Smooth muscle cell of the brain vasculature (primary cell): ENCODE data around the gene AQP7.
"Not testable (repeated sequence)": the region's sequence is repeated elsewhere in the genome, so short reads cannot be mapped to it uniquely, and the experiment has no call there.

Source experiments
- DNase-seq: peaks from one replicate; pipeline ENCODE4 v3.0.0-alpha.2; 2012; ENCODE audit warnings: low read depth, low spot score

The AQP7 gene

DNA sequence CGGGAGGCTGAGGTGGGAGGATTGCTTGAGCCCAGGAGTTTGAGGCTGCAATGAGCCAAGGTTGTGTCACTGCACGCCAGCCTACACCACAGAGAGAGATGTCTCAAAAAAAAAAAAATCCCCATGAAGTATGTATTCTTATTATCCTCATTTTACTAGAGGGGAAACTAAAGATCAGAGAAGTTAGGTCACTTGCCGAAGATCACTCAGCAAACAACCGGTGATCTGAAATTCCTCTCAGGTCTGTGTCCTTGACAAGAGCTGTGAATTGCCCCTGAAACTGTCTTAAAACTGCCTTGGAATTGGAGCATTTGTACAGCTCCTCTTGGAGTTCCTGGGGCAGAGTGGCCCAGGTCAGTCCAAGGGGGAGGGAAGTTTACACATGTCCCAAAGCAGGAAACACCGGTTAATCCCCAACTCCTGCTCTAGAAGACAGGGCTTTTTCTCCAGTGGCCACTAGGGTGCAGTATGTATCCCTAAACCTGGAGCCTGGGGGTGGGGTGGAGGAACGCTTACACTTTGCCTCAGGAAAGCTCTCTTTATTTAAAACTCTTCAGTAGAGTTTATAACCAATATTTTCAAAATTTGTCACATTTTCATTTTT is 27.6 kb downstream of the AQP7 start:
- peak; percentile 62 for DNase-seq

DNA sequence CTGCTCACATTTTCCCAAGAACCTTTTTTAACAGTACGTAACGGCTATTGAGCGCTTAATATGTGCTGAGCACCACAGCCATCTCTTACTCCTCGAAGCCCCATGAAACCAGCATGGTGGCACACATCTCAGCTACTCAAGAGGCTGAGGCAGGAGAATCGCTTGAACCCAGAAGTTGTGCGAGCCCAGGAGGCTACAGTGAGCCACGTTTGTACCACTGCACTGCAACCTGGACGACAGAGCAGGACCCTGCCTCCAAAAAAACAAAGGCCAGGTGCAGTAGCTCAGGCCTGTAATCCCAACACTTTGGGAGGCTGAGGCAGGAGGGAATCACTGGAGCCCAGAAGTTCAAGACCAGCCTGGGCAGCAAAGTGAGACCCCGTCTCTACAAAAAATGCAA is 28.2 kb downstream of the AQP7 start:
- DNase-seq: no peak

- DNase-seq: no peak
Observed at GRCh38 chr9:33372900-33373299, 29.5 kb downstream of the AQP7 start.

DNA sequence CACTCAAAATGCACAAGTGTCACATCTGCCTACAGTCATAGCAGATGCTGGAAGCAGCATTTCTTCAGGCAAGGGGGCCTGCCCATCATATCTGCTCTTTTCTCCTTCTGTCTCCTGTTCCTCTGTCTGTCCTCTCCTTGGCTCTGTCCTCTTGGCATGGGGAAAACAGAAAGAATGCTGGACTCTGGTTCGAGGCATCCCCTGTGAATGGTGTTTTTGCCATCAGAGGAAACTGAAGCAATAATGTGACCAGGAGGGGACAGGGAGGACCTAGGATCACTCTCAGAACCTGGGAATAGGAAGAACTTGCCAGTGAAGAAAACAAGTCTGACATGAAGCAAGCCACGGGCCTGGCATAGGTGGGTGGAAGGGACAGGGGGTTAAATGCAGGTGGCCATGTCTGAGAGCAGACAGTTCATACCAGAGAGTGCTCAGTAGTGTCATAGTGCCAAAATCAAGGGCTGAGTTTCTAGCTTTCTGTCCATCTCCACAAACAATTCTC is 35.3 kb downstream of the AQP7 start:
- no peak for DNase-seq

- DNase-seq: not testable (repeated sequence)
Observed at GRCh38 chr9:33364814-33365213, 37.6 kb downstream of the AQP7 start.

DNA sequence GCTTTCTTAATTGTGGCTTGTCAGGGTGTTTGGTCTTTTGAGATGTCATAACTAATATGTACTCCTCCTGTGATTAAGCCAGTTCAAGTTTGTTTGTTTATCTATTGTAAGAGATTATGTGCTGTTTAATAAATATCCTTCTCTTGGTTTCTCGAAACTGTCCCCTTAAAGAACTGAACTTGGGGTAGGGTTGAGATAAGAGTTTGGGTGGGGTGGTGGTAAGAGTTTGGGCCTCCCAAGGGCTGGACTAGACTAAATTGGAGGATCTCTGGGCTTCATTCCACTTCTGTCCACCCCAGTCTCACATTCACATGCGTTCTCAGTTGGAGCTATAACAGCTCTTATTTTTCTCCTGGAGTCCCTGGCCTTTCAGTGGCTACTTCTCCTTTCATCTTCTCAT is 38.2 kb downstream of the AQP7 start:
- DNase-seq: no peak

DNA sequence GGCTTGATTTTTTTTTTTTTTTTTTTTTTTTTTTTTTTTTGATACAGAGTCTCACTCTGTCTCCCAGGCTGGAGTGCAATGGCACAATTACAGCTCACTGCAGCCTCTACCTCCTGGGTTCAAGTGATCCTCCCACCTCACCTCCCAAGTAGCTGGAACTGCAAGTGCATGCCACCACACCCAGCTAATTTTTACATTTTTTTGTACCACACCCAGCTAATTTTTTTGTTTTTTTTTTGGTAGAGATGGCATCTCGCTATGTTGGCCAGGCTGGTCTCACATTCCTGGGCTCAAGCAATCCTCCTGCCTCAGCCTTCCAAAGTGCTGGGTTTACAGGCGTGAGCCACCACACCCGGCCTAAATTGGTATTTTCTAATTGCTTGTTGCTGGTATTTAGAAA is 43.7 kb downstream of the AQP7 start:
- not testable (repeated sequence) for DNase-seq

DNA sequence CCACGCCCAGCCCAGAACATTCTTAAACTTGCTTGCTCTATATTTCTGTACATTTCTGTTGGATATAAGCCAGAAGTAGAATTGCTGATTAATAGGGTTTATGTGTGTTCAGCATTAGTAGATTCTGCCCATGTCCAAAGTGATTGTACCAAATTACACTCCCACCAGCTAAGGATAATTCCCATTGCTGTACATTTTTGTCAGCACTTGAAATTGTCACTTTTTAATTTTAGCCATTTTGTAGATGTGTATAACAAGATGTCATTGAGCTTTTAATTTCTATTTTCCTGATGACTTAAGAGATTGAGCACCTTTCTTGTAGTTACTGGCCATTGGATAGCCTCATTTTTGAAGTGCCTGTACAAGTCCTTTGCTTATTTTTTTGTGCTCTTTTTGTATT is 46.4 kb downstream of the AQP7 start:
- no peak for DNase-seq

DNA sequence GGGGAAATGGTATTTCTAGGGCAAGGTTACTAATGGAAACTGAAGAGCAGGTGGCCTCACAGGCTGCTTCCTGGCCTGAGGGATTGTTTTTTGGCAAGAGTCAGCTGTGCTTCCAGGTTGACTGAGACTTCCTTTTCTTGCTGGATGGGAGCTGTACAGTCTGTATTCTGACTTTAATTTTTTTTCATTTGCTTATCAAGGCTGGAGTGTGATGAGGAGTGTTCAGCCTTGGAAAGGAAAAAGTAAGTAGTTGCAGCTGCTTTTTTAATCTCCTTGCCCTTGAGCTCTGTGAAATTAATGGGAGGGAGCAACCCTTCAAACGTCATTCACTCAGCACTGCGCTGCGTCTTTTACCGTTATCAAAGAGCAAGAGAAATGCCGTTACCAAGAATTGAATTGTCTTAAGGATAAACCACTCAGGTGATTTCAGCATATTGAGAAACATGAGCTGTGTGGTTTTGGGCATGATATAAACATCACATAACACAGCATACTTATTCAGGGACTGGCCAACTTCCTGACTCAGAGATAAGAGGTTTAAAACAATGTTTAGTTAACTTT is 47.6 kb downstream of the AQP7 start:
- DNase-seq: no peak

- DNase-seq: no peak
Observed at GRCh38 chr9:33351547-33351946, 50.8 kb downstream of the AQP7 start.

DNA sequence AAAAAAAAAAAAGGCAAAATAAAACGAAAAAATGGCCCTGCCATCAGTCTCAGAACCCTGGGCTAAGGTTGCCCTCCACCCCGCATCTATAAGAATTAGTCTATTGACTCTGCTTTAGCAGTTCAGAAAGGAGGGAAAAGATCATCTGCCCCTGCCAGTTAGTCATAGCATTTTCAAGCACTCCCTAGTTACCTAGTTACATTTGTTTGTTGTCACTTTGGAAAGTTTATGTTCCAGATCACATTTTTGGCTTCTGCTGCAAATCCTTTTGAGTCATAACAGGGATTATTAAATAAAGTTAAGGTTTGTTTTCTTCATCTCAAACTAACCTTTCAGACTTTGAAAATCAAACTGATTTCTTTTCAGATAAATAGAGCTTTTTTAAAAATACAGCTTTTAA is 52.1 kb downstream of the AQP7 start:
- no peak for DNase-seq

- no peak for DNase-seq
Observed at GRCh38 chr9:33349743-33350142, 52.6 kb downstream of the AQP7 start.

DNA sequence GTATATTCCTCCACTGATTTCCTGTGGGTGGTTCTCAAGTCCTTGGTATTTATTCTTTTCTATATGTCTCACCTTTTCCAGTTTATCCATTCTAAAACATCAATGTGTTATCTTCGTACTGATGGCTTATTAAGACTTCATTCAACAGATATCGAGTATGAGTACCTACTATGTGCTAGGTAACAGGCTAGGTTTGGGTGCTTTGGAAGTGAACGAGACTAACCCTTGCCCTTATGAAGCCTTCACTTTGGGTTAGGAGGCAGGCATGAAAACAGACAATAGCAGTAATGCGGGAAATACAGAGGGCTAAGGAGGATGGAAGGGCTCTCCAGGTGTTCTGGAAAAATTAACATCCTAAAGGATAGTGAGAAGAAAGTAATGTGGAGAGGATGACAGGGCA is 53.4 kb downstream of the AQP7 start:
- no peak for DNase-seq

GRCh38 chr9:33346564-33346963 is 55.8 kb downstream of the AQP7 start:
- no peak for DNase-seq

DNA sequence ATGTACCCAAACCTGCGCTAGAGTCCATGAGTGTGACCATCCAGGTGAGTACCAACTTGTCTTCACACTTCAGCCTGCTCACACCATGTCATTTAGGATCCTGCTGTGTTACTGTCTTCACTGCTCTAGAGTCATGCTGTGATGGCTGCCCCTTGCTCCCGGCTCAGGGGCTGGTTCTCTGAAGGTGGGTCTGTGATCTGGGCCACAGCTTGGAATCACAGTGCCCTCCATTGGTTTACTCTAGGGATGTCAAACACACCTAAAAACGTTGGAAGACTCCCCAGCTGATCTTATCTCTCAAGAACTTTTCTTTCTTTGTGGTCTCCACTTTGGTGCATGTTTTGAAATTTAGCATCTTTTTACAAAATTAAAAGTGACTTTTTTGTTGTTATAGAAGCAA is 58.2 kb downstream of the AQP7 start:
- no peak for DNase-seq

GRCh38 chr9:33341182-33341581 is 61.2 kb downstream of the AQP7 start:
- DNase-seq: no peak

- DNase-seq: no peak
Observed at GRCh38 chr9:33340186-33340585, 62.2 kb downstream of the AQP7 start.
